Stimulated activated CD4-positive, alpha-beta T cell treated with anti-CD3 and anti-CD28 coated beads, Interleukin-2, amount 100 ng/mL, for 4 hours (primary cell): Measurements from ENCODE around the gene RXRA.

Source experiments
- DNase-seq: peaks from one replicate; pipeline ENCODE4 v3.0.0-alpha.2; 2020; ENCODE audit warnings: low read depth

RXRA gene

DNA sequence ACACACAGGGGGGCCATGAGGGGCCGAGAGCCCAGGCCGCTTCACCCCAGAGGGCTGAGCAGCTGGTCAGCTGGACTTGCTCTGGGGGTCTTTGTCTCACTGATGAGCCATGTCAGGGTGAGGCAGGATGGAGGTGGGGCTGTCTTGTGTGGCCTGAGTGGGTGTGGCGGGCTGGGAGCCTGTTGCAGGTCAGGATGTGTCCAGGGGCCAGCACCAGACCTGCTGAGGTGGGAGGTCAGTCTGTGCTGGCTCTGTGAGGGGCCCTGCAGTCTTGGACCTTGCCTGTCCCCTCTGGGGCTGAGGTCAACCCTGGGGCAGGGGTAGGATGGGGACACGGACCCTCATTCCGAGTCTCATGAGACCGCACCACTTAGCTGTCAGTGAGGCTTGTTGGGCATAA, 56.9 kb downstream of the RXRA start:
- DNase-seq: no peak

DNA sequence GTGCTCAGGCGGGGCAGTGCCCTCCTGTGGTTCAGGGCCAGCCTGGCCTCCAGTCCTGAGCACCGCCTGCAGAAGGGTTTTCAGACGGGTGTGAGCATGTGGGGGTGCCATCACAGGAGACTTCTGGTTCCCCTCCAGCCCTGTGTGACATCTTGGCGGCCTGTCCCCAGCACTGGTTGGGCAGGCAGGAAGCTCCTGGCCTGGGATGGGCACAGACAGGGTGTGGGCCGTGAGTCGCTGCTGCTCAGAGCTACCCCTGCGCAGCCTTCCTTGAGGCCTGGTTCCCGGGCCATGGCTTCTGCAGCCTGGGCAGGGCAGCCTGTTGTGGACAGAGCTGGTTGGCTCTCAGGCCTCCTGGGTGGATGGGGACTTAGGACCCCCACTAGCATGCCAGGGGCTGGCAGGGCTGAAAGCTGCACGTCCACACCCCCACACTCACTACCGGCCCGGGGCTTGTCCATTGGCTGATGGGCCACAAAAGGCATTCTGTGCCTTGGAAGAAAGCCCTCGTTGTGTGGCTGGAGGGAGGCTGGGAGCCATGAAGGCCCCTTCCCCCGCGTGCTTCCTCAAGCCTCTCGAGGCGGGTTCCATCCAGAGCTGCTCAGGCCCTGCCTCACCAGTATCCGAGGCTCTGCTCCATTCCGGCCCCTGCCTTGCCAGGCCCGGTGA, 58.7 kb downstream of the RXRA start:
- no peak for DNase-seq

DNA sequence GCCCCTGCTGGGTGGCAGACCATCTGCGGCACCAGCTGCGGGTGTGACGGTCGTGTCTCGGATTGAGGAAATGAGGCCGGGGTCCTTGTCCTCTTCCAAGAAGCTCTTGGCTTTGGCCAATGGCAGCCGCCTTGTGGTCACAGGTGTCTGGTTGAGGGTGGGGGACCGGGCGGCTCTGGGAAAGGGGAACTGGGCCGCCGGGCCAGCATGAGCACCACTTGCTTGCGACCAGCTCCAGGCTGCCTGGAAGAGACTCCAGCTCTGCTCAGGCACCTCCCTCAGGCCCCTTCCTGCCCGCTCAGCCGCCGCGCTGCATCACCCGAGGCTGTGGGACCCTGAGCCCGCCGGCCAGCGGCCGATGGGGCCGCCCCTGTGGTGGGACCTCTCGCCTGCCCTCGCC, 59.7 kb downstream of the RXRA start:
- no peak for DNase-seq

DNA sequence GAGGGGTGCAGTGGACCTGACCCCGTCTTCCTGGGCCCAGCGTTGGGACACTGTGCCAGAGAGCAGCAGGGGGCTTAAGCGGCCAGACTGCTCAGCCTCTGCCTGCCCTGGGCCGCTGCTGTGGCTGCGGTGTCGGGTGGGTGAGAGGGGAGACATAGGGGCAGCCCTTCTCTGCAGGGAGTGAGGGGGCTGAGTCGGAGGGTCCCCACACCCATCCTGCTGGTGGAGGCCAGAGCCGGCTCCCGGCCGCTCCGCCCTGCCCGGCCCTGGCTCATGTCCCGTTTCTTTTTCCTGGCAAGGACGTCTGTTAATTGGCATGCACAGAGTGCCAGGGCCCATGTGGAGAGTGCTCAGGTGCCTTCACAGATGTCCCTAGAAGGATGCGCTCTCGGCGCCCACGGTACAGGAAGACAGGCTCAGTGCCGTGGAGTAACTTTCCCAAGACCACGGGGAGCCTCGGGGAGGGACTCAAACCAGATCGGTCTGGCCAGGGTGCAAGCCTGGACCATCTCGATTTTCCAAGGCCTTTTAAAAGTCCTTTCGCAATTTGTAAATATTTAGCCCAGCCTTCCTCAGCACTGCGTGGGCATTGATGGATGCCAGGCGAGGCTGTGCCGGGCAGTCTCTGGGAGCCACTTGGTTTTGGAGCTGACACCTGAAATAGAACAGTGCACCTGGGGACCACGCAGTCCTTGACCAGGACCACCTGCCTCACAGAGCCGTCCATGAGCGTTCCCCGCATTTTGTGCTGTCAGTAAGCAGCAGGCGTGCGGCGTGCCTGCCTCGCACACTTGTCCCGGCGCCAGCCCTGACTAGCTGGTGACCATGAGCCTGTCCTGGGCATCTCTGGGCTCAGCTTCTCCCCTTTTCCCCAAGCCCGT, 60.9 kb downstream of the RXRA start:
- DNase-seq: no peak

DNA sequence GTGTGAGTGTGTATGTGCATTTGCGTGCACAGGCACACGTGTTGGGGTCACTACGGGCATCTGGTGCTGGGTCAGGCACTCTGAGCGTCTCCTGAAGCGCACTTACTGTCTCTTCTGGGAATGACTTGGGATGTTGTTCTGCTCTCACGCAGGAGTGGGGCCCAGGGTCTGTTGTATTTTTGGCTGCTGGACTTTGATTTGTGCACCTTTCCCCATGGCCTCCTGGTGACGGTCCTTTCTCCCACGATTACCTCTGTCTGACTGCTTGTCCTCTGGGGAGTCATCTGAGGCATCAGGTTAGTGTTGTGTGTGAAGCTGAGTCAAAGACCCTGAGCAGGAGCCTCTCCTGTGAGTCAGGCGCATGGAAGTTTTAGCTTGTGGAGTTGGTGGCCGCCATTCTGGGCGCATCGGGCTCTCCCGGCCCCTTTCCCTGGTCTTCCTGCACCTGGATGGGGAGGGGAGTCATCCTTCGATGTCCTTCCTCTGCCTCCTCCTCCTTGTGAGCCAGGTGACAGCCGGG, 62.1 kb downstream of the RXRA start:
- DNase-seq: no peak

DNA sequence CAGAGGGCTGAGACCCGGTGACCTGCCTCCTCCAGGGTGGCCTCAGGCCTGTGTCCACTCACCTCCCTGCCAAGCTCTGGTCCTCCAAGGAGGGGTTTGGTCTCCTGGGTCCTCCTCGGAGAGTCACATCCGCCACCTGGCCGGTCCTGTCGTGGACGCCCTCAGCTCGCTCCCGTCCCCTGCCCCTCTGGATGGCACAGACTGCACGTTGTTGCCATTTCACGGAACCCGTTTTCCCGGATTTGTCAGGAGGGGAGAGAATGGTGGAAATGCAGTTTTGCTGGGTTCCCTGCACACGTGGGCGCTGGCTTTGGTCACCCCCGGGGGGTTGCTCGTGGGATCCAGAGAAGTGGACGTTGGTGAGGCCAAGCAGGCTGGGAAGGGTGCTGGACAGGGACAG, 62.7 kb downstream of the RXRA start:
- DNase-seq: no peak

DNA sequence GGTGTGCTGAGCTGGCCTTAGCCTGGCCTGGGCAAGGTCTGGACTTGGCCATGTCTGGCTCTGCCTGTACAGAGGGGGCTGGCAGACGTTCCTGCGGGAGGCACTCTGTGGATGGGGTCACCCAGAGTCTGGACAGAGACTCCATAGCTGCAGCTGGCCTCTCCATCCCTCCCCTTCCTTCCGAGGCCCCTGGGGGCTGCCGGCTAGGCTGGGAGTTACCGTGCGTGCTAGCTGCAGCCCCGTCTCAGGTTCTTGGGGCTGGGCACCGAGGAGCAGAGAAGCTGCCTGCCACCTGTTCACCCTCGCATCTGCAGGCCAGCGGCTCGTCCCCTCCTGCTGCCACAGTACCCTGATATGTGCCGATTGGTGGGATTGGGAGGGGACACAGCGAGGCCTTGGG, 63.4 kb downstream of the RXRA start:
- no peak for DNase-seq

DNA sequence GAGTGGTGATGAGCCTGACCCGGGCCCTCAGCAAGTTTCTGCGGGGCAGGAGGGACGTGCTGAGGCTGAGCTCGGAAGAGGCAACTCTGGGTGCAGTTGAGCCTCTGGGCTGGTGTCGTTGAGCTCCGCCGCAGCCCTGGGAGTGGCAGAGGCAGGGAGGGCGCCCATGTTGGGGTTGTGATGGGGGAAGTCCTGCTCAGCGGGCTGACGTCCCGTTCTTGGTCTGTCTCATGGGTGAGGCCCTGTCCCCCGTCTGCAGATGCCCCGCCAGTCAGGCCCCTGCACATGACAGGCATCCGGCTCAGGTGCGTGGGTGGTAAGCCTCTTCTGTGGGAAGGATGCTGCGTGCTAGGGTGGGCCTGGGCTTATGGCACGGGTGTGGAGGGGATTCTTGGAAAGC, 64.3 kb downstream of the RXRA start:
- peak; percentile 50 for DNase-seq

DNA sequence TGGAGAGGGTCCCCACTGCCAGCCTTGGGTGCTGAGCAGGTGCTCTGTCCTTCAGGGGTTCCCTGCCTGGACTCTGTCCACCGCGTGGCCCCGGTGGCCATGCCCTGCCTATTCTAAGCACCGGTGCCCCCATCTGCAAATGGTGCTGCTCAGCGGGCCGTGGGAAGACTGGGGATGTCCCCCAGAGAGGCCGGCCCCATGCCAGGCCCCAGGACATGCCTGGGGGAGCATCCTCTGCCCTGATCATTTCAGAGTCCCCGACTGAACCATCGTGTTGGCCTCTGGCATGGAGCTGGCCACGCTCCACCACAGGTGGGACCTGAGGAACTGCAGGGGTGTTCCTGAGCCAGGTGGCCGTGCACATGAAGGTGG, 64.7 kb downstream of the RXRA start:
- no peak for DNase-seq

DNA sequence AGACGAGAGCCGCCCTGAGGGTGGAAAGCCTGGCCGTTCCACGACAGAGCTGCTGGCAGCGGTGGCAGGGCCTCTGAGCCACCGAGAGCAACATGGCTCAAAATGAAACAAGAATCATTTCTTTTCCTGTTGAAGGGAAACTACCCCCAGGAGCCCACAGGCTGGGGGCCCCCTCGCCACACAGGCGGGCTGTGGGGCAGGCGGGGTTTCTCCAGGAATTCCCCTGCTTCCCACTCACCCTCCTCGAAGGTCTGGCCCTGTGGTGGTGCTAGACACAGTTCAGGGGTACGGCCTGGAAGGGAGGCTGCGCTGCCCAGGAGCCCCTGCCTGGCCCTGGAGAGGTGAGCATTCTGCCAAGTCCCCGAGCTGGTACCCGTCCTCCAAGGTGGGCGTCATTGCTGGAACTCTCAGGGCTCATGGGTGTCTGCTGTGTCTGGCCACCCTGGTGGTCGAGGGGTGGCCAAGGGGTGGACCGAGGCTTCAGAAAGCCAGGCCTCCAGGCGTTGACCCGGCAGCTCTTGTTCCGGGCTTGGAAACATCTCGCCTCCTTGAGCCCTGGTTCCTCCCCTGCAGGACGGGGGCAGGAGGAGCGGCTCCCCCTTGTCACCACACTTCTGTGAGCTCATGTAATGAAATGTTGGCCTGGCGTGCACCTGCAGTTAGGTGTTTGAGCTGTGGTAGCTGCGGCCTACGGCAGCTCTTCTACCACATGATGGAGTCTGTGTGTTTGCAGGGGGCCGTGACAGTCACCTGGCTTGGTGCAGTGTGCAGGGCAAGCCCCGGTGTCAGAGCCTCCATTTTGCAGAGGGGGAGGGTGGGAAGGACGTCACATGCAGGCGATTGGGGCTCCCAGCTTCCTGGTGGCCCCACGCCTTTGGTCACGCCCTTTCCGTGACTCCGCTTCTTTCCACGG, 65.3 kb downstream of the RXRA start:
- peak; percentile 41 for DNase-seq

DNA sequence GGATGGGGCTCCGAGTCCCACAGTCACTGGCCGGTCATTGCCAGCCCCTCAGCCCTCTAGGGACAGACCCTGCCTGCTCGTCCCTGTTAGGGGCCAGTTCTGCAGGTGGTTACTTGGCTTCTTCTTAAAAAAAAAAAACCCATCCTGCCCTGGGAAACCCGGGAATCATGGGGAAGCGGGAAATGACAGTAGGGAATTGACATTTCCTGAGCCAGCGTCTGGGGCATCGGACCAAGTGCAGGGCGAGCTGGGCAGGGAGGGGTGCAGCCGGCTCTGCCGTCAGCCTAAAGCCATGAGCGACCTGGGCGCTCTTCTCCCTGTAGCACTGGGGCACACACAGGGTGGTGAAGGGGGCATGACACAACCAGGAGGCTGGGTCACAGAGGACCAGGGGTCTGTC, 66.6 kb downstream of the RXRA start:
- DNase-seq: no peak

DNA sequence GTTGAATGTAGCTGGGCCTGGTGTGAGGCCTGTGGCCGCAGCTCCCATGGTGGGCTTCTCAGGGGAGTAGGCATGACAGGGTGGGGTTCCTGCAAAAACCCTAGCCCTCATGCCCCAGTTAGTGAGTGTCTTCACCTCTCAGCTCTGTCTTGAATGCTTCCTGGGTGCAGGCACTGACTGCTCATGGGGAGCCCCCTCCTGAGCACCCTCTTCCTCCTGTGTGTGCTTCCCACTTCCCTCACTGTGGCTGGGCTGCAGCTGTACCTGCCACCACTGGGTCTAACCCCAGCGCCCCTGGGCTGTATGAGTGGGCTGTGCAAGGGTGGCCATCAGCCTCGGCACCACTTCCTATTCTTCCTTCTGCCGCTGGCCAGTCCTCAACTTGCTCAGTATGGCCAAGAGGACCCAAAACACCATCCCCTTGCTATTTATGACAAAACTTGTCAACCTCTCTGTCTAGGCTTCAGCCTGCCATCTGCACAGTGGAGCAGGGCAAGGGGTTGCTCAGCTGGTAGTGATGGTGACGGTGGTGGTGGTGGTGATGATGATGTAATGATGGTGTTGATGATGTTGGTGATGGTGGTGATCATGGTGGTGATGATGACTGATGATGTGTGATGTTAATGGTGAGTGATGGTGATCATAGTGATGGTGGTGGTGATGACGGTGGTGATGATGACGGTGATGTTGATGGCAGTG, 67.5 kb downstream of the RXRA start:
- DNase-seq: no peak

DNA sequence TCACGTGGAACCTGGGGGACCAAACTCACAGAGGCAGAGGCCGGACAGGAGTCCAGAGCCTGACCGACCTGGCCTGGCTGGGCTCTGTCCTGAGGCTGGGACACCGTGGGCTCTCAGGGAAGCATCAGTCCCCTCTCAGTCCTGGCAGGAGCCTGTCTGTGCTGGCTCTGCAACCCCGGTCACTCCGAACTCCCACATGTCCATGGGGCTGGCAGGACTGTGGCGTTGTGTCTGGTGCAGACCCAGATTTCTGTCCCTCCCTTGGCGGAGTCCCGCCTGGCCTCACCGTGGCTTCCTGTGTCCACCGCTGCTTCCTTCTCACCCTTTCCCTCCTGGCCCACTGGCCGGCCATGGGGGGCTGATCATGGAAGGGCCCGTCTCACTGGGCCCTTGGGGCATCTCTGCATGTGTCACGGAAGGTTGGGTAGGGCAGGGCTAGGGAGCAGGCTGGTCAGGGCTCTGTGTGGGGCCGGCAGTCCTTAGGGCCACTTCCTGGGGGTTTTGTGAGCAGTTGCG, 68.8 kb downstream of the RXRA start:
- no peak for DNase-seq

DNA sequence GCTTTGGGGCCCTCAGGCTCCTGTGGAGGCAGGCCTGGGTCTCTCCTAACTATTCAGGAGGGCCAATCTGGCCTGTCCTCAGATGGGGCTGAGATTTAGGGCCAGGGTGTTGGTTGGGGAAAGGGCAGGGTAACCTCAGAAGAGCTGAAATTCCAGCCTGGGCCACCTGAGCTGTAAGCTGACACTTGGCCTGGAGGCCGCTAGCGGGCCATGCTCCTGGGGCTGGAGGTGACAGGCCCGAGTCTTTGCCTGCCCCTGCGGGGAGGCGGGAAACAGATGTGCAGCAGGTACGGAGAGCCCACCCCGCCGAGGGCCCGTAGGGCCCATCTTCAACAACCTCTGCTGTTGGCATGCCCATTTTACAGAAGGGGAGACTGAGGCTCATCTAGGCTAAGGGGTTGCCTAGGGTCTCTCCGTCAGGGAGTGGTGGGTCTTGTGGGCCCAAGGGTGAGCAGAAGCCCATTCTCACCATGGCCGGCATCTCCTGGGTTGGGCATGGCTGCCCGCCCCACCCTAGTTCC, 69.5 kb downstream of the RXRA start:
- no peak for DNase-seq

DNA sequence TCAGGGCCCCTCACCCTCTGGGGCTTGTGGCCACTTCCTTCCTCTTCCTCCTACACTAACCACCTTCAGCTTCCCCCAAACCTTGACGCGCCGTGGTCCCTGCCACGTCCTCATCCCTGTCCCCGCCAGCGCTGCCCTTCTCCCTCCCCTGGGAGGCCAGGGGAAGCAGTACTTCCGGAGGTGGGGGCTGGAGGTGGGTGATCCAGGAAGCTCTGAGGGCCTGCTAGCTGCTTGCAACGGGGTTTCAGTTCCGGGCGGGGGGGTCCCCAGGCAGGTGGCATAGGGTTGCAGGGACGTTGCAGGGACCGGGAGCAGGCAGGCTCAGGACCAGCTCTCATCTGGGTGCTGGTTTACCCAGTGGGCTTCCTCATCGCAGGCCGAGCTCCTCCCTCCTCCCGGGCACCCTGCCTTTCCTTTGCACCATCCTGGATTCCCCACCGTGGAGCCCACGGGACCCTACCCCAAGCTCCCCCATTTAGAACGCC, 70.0 kb downstream of the RXRA start:
- DNase-seq: peak; percentile 29

DNA sequence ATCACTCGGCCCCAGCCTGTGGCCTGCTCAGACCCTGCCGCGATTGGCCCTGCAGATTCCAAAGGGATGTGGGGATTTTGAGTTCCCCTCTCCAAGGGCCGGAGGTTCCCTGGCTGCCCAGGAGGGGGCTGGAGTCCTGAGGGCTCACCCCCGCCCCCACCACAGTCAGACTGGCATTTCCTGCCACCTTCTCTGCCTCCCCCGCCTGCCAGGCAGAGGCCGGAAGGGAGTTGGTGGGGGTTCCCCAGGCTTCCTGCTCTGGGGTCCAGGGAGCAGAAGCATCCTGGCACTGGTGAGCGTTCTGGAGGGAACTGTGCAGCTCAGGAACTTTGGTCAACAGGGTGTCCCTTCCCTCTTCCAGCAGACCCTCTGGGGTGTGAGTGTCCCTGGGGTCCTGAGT, 70.6 kb downstream of the RXRA start:
- peak; percentile 53 for DNase-seq

DNA sequence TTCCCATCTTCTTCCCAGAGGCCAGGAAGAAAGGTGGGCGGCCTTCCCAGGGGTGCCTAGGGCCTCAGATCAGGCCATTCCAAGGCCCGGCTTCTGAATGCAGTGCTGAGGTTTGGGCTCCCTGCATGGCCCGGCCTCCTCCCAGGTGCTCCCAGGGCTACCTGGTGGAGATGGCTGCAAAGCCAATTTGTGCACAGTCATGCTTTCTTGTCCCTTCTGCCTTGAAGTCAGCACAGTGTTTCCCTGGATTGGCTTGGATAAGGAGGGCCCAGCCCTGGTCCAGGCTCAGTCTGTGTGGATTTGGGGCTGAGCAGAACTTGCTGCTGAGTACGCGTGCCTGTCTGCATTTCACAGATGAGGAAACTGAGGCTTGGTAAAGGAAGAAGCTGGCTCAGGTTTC, 72.5 kb downstream of the RXRA start:
- DNase-seq: no peak

DNA sequence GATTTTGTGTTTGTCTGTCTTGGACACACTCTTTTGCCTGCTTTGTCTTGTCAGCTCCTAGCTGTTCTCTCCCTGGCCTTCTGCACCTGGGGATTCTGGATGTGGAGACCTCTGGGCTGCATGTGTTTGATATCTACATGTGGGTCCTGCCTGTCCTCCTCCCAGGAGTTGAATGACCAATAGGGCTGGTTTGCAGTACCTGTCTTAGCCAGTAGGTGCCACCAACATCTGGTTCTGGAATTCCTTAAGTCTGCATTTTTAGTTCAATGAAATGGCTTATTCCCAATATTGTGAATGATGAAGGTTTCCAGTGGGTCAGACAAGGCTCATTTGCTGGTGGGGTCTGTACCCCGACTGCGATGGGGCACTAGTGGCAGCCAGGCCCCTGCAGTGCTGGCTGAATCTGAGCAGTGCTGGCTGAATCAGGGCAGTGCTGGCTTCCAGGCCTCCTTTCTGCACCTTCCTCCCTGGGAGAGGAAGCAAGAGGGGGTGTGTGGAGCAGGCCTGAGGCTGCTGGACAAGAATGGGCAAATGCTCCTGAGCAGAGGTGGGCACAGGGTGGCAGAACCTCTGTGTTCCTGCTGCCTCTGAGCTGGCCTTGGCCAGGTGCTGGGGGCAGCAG, 73.3 kb downstream of the RXRA start:
- DNase-seq: no peak

DNA sequence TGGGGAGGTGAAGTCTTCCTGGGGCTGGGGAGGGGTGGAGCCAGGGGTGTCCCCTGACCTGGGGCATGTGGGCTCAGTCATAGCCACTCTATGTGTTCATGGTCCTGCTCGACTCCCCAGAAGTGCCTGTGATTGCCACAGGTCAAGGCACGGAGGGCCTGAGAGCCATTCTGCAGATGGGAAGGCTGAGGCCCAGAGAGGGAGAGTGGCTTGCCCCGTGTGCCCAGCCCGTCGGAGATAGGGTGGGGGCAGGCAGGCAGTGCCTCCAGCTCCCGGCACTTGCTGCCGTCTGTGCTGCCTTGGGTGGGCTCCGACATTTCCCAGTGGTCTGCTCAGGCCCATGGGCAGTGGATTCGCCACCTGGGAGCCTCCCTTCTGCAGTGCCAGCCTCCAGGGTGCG, 74.0 kb downstream of the RXRA start:
- DNase-seq: no peak

DNA sequence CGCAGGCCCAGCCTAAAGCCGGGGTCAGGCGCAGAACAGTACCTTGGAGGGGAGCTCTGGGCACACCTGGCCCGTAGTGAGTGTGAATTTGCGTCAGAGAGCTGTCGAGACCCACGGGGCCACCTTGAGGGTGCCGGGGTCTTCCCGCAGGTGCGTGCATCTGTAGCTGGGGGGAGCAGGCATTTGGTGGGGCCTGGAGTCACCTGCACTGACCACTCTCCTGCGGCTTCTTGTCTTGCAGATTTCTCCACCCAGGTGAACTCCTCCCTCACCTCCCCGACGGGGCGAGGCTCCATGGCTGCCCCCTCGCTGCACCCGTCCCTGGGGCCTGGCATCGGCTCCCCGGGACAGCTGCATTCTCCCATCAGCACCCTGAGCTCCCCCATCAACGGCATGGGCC, 75.1 kb downstream of the RXRA start:
- no peak for DNase-seq

DNA sequence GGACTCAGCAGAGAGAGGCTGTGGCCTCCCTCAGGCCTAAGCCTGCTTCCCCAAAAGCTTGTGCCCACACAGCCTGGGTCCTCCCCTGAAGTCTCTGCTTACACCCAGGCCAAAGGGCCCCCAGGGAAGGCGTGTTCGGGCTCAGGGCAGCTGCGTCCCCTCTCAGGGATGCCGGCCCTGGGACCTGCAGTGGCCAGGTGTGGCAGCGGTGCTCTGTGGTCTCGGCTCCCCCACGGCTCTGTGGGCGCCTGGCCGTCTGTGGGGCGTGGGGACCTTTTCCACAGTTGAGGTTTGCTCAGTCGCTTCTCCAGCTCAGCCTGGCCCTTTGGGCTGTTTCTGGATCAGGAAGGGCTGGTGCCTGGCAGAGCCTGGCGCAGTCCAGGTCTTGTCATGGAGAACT, 75.9 kb downstream of the RXRA start:
- DNase-seq: no peak
